Hepatocyte (in vitro differentiated cells): ENCODE data around the gene PKD1L1. TPM values are rescaled to one million over a fixed set of nuclear protein-coding genes. Genes with fewer than 3 reads are reported as not detected.

Experiments used
- DNase-seq: peaks from one replicate; pipeline ENCODE4 v3.0.0-alpha.2; 2016; ENCODE audit warnings: low spot score
- H2AFZ ChIP-seq: fragments of 200-600 bp; sonication (generic); 2 replicates; pipeline ENCODE4 v1.6.0; 2016; ENCODE audit warnings: antibody characterized with exemption, mild to moderate bottlenecking
- H3K27ac ChIP-seq: fragments of 200-600 bp; sonication (generic); 2 replicates; pipeline ENCODE4 v1.5.1; 2016; ENCODE audit warnings: mild to moderate bottlenecking
- H3K27me3 ChIP-seq: fragments of 200-600 bp; sonication (generic); 2 replicates; pipeline ENCODE4 v1.6.1; 2016
- H3K36me3 ChIP-seq: fragments of 200-600 bp; sonication (generic); replicated peaks from 2 replicates; pipeline ENCODE4 v1.5.1; 2016; ENCODE audit warnings: low read depth; ENCODE audit not compliant: insufficient read depth
- H3K4me1 ChIP-seq: fragments of 200-600 bp; sonication (generic); 2 replicates; pipeline ENCODE4 v1.5.1; 2016; ENCODE audit warnings: mild to moderate bottlenecking, moderate library complexity; ENCODE audit not compliant: insufficient read depth
- H3K4me2 ChIP-seq: fragments of 200-600 bp; sonication (generic); 2 replicates; pipeline ENCODE4 v1.6.0; 2016
- H3K4me3 ChIP-seq: fragments of 200-600 bp; sonication (generic); 2 replicates; pipeline ENCODE4 v1.5.1; 2016; ENCODE audit warnings: mild to moderate bottlenecking
- H3K79me2 ChIP-seq: fragments of 200-600 bp; sonication (generic); 2 replicates; pipeline ENCODE4 v1.6.0; 2017; ENCODE audit warnings: mild to moderate bottlenecking
- H3K9me2 ChIP-seq: fragments of 200-600 bp; sonication (generic); replicated peaks from 2 replicates; pipeline ENCODE4 v1.6.0; 2017; ENCODE audit warnings: mild to moderate bottlenecking; ENCODE audit not compliant: insufficient read depth
- H3K9me3 ChIP-seq: fragments of 200-600 bp; sonication (generic); 2 replicates; pipeline ENCODE4 v1.5.1; 2016; ENCODE audit warnings: low read depth, mild to moderate bottlenecking
- H4K20me1 ChIP-seq: fragments of 200-600 bp; sonication (generic); 2 replicates; pipeline ENCODE4 v1.6.0; 2016; ENCODE audit warnings: mild to moderate bottlenecking; ENCODE audit not compliant: insufficient read depth, poor library complexity, severe bottlenecking
- EZH2 ChIP-seq: fragments of 200-600 bp; sonication (generic); IDR thresholded peaks from 2 replicates; pipeline ENCODE4 v1.6.1; 2016; ENCODE audit warnings: antibody characterized with exemption, mild to moderate bottlenecking, borderline replicate concordance
- EZH2phosphoT487 ChIP-seq: fragments of 200-600 bp; sonication (generic); IDR thresholded peaks from one replicate; pipeline ENCODE4 v1.6.1; 2018; ENCODE audit warnings: antibody characterized with exemption, mild to moderate bottlenecking, low read depth, moderate library complexity; ENCODE audit not compliant: unreplicated experiment, severe bottlenecking
- WGBS: methylation state at CpG from one replicate; pipeline ENCODE4 v1.1.6; 2016; ENCODE audit warnings: low lambda C conversion rate; ENCODE audit errors: missing lambda C conversion rate; 5-methylcytosine and 5-hydroxymethylcytosine counted together
- polyA plus RNA-seq: library from polyadenylated mRNA; unstranded; fragments of >200 nt; fragmentation: Nextera tagmentation; extraction: Ambion mirVana; gene quantifications from 2 replicates; pipeline ENCODE4 v1.2.1, GENCODE V29; 2016
- total RNA-seq: library from RNA; depleted of rRNA; stranded (reverse); fragments of >200 nt; gene quantifications from 2 replicates; pipeline ENCODE4 v1.2.3, GENCODE V29; 2014
- TF ChIP-seq, protein P1 (sequence below): fragments of 200-600 bp; sonication (generic); IDR thresholded peaks from 2 replicates; pipeline ENCODE4 v1.5.1; 2016; ENCODE audit warnings: antibody characterized with exemption, mild to moderate bottlenecking; ENCODE audit not compliant: poor library complexity

PKD1L1 gene
- total and polyA plus RNA-seq, 2 experiments from 2014 or later: 0.07 TPM

DNA sequence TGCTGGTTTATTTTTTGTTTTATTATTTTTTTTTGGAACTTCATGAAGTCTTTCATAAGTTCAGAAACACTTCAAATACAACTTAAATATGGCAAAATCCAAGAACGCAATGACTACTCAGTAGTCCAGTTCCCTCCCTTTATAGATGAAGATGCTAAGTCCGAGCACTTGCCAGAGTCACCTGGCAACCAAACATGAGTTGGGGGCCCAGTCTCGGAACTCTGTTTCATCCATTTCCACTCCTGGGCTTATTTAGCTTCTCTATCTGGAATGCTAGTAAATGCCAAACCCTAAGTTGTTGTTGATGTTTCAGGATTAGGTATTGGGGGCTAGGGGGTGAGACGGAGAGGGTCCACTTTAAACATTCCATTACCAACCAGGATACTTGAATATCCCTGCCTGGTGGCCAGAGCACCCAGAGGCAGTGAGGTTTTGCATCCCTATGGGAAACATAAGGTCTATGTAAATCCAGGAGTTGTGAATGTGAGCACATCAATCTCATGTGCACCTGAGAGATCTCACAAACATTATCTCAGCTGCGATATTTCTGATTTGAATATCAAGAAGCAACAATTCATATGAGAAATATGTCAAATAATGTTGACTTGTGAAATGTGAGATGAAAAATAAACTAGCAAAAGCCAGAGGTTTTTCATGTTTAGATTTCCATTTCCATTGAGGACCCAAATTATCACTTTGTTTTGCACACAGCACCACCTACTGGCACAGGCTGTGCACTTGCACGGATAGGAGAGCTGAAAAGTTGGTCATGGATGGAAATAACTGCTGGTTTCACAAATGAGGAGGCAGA lies 129.3 kb downstream of the PKD1L1 start:
- no peaks in the 10 kb centered on the region for H3K36me3 ChIP-seq
- no peak overlapping the region for H3K4me3 ChIP-seq
- H3K9me2 ChIP-seq: no peaks in the 10 kb centered on the region
- H3K4me2 ChIP-seq: no peak overlapping the region
- peaks cover 9% of the 10 kb centered on the region for H3K4me1 ChIP-seq
- no peaks in the 10 kb centered on the region for H3K79me2 ChIP-seq
- no peaks in the 10 kb centered on the region for H3K9me3 ChIP-seq
- TF ChIP-seq, protein P1, sequence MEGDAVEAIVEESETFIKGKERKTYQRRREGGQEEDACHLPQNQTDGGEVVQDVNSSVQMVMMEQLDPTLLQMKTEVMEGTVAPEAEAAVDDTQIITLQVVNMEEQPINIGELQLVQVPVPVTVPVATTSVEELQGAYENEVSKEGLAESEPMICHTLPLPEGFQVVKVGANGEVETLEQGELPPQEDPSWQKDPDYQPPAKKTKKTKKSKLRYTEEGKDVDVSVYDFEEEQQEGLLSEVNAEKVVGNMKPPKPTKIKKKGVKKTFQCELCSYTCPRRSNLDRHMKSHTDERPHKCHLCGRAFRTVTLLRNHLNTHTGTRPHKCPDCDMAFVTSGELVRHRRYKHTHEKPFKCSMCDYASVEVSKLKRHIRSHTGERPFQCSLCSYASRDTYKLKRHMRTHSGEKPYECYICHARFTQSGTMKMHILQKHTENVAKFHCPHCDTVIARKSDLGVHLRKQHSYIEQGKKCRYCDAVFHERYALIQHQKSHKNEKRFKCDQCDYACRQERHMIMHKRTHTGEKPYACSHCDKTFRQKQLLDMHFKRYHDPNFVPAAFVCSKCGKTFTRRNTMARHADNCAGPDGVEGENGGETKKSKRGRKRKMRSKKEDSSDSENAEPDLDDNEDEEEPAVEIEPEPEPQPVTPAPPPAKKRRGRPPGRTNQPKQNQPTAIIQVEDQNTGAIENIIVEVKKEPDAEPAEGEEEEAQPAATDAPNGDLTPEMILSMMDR: peak; percentile 99
- TF ChIP-seq EZH2: no peak
- H4K20me1 ChIP-seq: no peaks in the 10 kb centered on the region
- WGBS: 36% methylated on average over 6 of the region's 6 CpGs
- peak; percentile 83 for DNase-seq
- H2AFZ ChIP-seq: no peak overlapping the region
- H3K27ac ChIP-seq: peak overlapping the region; percentile 28
- H3K27me3 ChIP-seq: no peaks in the 10 kb centered on the region

- H2AFZ ChIP-seq: no peak overlapping the region
These were observed 130.3 kb downstream of the PKD1L1 start for GRCh38 chr7:47817917-47818316.

GRCh38 chr7:47816647-47817046 lies 131.6 kb downstream of the PKD1L1 start:
- Histone ChIP-seq H2AFZ (no peak overlapping the region), H3K27ac (no peak overlapping the region), H3K4me1 (peaks cover 11% of the 10 kb centered on the region), H3K36me3 (no peaks in the 10 kb centered on the region), H3K9me2 (no peaks in the 10 kb centered on the region), H3K9me3 (no peaks in the 10 kb centered on the region), H3K4me2 (no peak overlapping the region), H4K20me1 (no peaks in the 10 kb centered on the region), H3K79me2 (no peaks in the 10 kb centered on the region), H3K27me3 (no peaks in the 10 kb centered on the region), H3K4me3 (no peak overlapping the region)
- whole genome bisulfite sequencing: 86% methylated on average over 4 of the region's 4 CpGs
- no peak for DNase-seq
- TF ChIP-seq EZH2 (no peak), EZH2phosphoT487 (no peak)
- TF ChIP-seq, protein P1: no peak

More at GRCh38 chr7:47817917-47818316, 130.3 kb downstream of the PKD1L1 start:
- Histone ChIP-seq H3K79me2 (no peaks in the 10 kb centered on the region), H3K27ac (peak overlapping the region; percentile 2), H3K27me3 (no peaks in the 10 kb centered on the region), H3K4me2 (no peak overlapping the region), H3K36me3 (no peaks in the 10 kb centered on the region), H3K4me1 (peaks cover 11% of the 10 kb centered on the region), H3K9me2 (no peaks in the 10 kb centered on the region), H3K4me3 (no peak overlapping the region), H3K9me3 (no peaks in the 10 kb centered on the region), H4K20me1 (no peaks in the 10 kb centered on the region)
- WGBS: 67% methylated on average over 3 of the region's 3 CpGs
- TF ChIP-seq EZH2: no peak
- DNase-seq: no peak

GRCh38 chr7:47815867-47816266 lies 132.4 kb downstream of the PKD1L1 start:
- 82% methylated on average over 9 of the region's 9 CpGs for WGBS

More at GRCh38 chr7:47815867-47816266, 132.4 kb downstream of the PKD1L1 start:
- Histone ChIP-seq H3K4me3 (no peak overlapping the region), H3K9me3 (no peaks in the 10 kb centered on the region), H3K36me3 (no peaks in the 10 kb centered on the region), H3K9me2 (no peaks in the 10 kb centered on the region), H3K27me3 (no peaks in the 10 kb centered on the region), H3K79me2 (no peaks in the 10 kb centered on the region), H4K20me1 (no peaks in the 10 kb centered on the region), H3K4me1 (peaks cover 11% of the 10 kb centered on the region), H3K4me2 (no peak overlapping the region), H3K27ac (no peak overlapping the region), H2AFZ (no peak overlapping the region)
- no peak for TF ChIP-seq EZH2
- TF ChIP-seq EZH2phosphoT487: no peak
- DNase-seq: no peak
